ENCODE measurements around the gene LRRN2. TPM values are rescaled to one million over a fixed set of nuclear protein-coding genes. Genes with fewer than 3 reads are reported as not detected.

LRRN2 gene
- total RNA-seq, 1 donor from 2014 or later = 4.6 TPM

- Mint-ChIP-seq H3K4me3 (ENCODE audit: unreplicated experiment) (no peak overlapping the region), H3K27ac (ENCODE audit: unreplicated experiment) (no peak overlapping the region), H3K9me3 (ENCODE audit: low read depth) (no peaks in the 10 kb centered on the region), H3K4me1 (ENCODE audit: low read depth) (no peaks in the 10 kb centered on the region), H3K27me3 (ENCODE audit: low read depth) (peaks cover 48% of the 10 kb centered on the region), H3K36me3 (ENCODE audit: low read depth) (peaks cover 3% of the 10 kb centered on the region)
- no peak for DNase-seq (ENCODE audit: low spot score)
- TF ChIP-seq CTCF (IDR thresholded peaks at IDR 0.05) = no peak
Measured at GRCh38 chr1:204602871-204603542, 82.5 kb downstream of the LRRN2 start.

- Mint-ChIP-seq H3K4me3 (ENCODE audit: unreplicated experiment) (no peak overlapping the region), H3K9me3 (ENCODE audit: low read depth) (no peaks in the 10 kb centered on the region), H3K36me3 (ENCODE audit: low read depth) (peaks cover 3% of the 10 kb centered on the region), H3K27me3 (ENCODE audit: low read depth) (peaks cover 40% of the 10 kb centered on the region), H3K4me1 (ENCODE audit: low read depth) (no peaks in the 10 kb centered on the region), H3K27ac (ENCODE audit: unreplicated experiment) (no peak overlapping the region)
- no peak for TF ChIP-seq CTCF (IDR thresholded peaks at IDR 0.05)
- no peak for DNase-seq (ENCODE audit: low spot score)
Measured at GRCh38 chr1:204602111-204602579, 83.4 kb downstream of the LRRN2 start.

GRCh38 chr1:204600968-204601367, 84.6 kb downstream of the LRRN2 start:
- H3K36me3 Mint-ChIP-seq (ENCODE audit: low read depth) = peaks cover 3% of the 10 kb centered on the region
- no peak for DNase-seq (ENCODE audit: low spot score)
- no peak for TF ChIP-seq CTCF (IDR thresholded peaks at IDR 0.05)
- H3K4me1 Mint-ChIP-seq (ENCODE audit: low read depth) = no peaks in the 10 kb centered on the region
- peaks cover 31% of the 10 kb centered on the region for H3K27me3 Mint-ChIP-seq (ENCODE audit: low read depth)
- no peak overlapping the region for H3K4me3 Mint-ChIP-seq (ENCODE audit: unreplicated experiment)
- H3K9me3 Mint-ChIP-seq (ENCODE audit: low read depth) = no peaks in the 10 kb centered on the region
- no peak overlapping the region for H3K27ac Mint-ChIP-seq (ENCODE audit: unreplicated experiment)

- peaks cover 29% of the 10 kb centered on the region for H3K27me3 Mint-ChIP-seq (ENCODE audit: low read depth)
Measured at GRCh38 chr1:204600203-204600602, 85.3 kb downstream of the LRRN2 start.

GRCh38 chr1:204599596-204599995, 85.9 kb downstream of the LRRN2 start:
- Mint-ChIP-seq H3K27ac (ENCODE audit: unreplicated experiment) (no peak overlapping the region), H3K9me3 (ENCODE audit: low read depth) (no peaks in the 10 kb centered on the region), H3K4me3 (ENCODE audit: unreplicated experiment) (no peak overlapping the region), H3K36me3 (ENCODE audit: low read depth) (peaks cover 3% of the 10 kb centered on the region), H3K27me3 (ENCODE audit: low read depth) (peaks cover 29% of the 10 kb centered on the region), H3K4me1 (ENCODE audit: low read depth) (no peaks in the 10 kb centered on the region)
- no peak for TF ChIP-seq CTCF (IDR thresholded peaks at IDR 0.05)
- DNase-seq (ENCODE audit: low spot score) = no peak

More at GRCh38 chr1:204600203-204600602, 85.3 kb downstream of the LRRN2 start:
- Mint-ChIP-seq H3K4me1 (ENCODE audit: low read depth) (no peaks in the 10 kb centered on the region), H3K4me3 (ENCODE audit: unreplicated experiment) (no peak overlapping the region), H3K27ac (ENCODE audit: unreplicated experiment) (no peak overlapping the region), H3K36me3 (ENCODE audit: low read depth) (peaks cover 3% of the 10 kb centered on the region), H3K9me3 (ENCODE audit: low read depth) (no peaks in the 10 kb centered on the region)
- TF ChIP-seq CTCF (IDR thresholded peaks at IDR 0.05) = no peak
- DNase-seq (ENCODE audit: low spot score) = no peak

Data from chondrocyte (in vitro differentiated cells).